ENCODE measurements around the gene RAD51B.

Gene RAD51B

DNA sequence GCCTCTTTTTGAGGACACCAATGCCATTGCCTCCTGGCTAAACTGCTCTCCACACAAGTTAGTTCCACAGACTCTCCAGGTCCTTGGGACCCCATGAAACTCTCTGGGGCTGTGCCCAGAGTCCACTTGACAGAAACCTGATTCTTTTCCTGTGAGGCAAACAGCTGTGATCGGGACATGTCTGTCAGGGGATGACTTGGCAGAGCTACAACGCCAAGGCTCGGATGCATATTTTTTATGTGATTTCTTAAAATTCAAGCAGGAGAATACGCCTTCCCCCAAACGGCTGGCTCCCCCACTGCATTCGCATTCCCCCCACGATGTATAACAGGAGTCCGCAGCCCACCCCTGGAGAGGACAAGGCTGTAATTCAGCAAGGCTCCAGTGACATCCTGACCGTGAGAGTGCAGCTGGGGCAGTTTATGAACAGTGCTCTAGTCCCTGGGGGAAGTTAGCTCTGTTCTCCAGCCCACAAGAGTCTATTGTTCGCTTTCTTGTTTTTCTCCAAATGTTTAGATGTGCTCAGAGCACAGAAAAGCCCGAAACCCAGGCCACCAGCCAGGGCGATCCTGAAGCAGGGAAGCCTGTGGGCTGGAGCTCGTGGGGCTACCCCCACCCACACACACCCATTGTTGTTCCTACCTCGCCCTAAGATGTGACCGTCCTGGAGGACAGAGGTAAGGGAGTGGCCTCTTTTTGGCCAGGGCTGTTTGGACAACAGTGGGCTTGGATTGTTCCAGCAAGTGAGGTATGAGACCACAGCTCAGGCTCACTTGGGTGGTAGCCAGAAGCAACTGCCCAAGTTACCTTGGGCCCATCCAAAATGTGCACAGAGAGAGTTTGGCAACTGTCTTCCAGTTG is 813.8 kb downstream of the RAD51B start:
- no peak for TF ChIP-seq ZNF274 (IDR thresholded peaks at IDR 0.05; ENCODE audit: low read depth, low read length)
- TF ChIP-seq SUZ12 (IDR thresholded peaks at IDR 0.05; ENCODE audit: extremely low read depth, insufficient read depth, insufficient read length): no peak
- no peak for TF ChIP-seq YY1 (IDR thresholded peaks at IDR 0.05; ENCODE audit: insufficient read depth, insufficient read length)
- H3K9ac ChIP-seq (ENCODE audit: insufficient read length, low read depth): no peak overlapping the region
- H3K4me1 ChIP-seq (ENCODE audit: insufficient read depth, insufficient read length): peaks cover 5% of the 10 kb centered on the region
- no peaks in the 10 kb centered on the region for H3K9me3 ChIP-seq (ENCODE audit: insufficient read depth, low read length)
- H3K36me3 ChIP-seq (ENCODE audit: insufficient read depth, insufficient read length, low read length): no peaks in the 10 kb centered on the region
- no peak overlapping the region for H3K4me3 ChIP-seq (ENCODE audit: insufficient read length, low read depth)
- DNase-seq (ENCODE audit: low read depth, low spot score): no peak
- H3K27me3 ChIP-seq (ENCODE audit: insufficient read depth, insufficient read length): peaks cover 5% of the 10 kb centered on the region

DNA sequence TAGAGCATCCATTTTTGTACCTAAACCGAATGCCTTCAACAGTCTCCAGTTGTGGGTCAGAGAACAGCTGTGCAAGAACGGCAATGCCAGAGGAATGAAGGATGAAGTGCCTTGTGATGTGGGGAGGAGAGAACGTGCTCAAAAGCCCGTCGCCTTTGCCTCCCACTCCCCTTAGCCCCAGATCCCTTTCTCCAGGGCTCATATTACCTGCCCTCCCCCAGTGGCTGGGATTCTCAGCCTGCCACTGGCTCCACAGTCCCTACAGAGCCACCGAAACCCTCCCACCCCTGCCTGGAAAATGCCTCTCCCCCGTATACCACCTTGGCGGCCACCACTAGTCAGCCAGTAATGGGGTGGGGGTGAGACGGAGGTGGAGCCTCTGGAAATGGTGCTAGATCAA is 814.8 kb downstream of the RAD51B start:
- no peak for DNase-seq (ENCODE audit: low read depth, low spot score)
- Histone ChIP-seq H3K9me3 (ENCODE audit: insufficient read depth, low read length) (no peaks in the 10 kb centered on the region), H3K9ac (ENCODE audit: insufficient read length, low read depth) (no peak overlapping the region), H3K4me3 (ENCODE audit: insufficient read length, low read depth) (no peak overlapping the region), H3K4me1 (ENCODE audit: insufficient read depth, insufficient read length) (peaks cover 5% of the 10 kb centered on the region), H3K27me3 (ENCODE audit: insufficient read depth, insufficient read length) (peaks cover 5% of the 10 kb centered on the region), H3K36me3 (ENCODE audit: insufficient read depth, insufficient read length, low read length) (no peaks in the 10 kb centered on the region)
- TF ChIP-seq ZNF274 (IDR thresholded peaks at IDR 0.05; ENCODE audit: low read depth, low read length) (no peak), YY1 (IDR thresholded peaks at IDR 0.05; ENCODE audit: insufficient read depth, insufficient read length) (no peak), SUZ12 (IDR thresholded peaks at IDR 0.05; ENCODE audit: extremely low read depth, insufficient read depth, insufficient read length) (no peak)

- no peak for DNase-seq (ENCODE audit: low read depth, low spot score)
- H3K4me3 ChIP-seq (ENCODE audit: insufficient read length, low read depth): no peak overlapping the region
- no peaks in the 10 kb centered on the region for H3K9me3 ChIP-seq (ENCODE audit: insufficient read depth, low read length)
- H3K27me3 ChIP-seq (ENCODE audit: insufficient read depth, insufficient read length): peaks cover 5% of the 10 kb centered on the region
- no peak overlapping the region for H3K9ac ChIP-seq (ENCODE audit: insufficient read length, low read depth)
- peaks cover 5% of the 10 kb centered on the region for H3K4me1 ChIP-seq (ENCODE audit: insufficient read depth, insufficient read length)
- TF ChIP-seq ZNF274 (IDR thresholded peaks at IDR 0.05; ENCODE audit: low read depth, low read length) (no peak), YY1 (IDR thresholded peaks at IDR 0.05; ENCODE audit: insufficient read depth, insufficient read length) (no peak), SUZ12 (IDR thresholded peaks at IDR 0.05; ENCODE audit: extremely low read depth, insufficient read depth, insufficient read length) (no peak)
- no peaks in the 10 kb centered on the region for H3K36me3 ChIP-seq (ENCODE audit: insufficient read depth, insufficient read length, low read length)
These were observed 815.5 kb downstream of the RAD51B start for GRCh38 chr14:68634874-68635595.

- no peak overlapping the region for H3K9ac ChIP-seq (ENCODE audit: insufficient read length, low read depth)
- TF ChIP-seq SUZ12 (IDR thresholded peaks at IDR 0.05; ENCODE audit: extremely low read depth, insufficient read depth, insufficient read length) (no peak), YY1 (IDR thresholded peaks at IDR 0.05; ENCODE audit: insufficient read depth, insufficient read length) (no peak)
These were observed 817.0 kb downstream of the RAD51B start for GRCh38 chr14:68636597-68636996.

DNA sequence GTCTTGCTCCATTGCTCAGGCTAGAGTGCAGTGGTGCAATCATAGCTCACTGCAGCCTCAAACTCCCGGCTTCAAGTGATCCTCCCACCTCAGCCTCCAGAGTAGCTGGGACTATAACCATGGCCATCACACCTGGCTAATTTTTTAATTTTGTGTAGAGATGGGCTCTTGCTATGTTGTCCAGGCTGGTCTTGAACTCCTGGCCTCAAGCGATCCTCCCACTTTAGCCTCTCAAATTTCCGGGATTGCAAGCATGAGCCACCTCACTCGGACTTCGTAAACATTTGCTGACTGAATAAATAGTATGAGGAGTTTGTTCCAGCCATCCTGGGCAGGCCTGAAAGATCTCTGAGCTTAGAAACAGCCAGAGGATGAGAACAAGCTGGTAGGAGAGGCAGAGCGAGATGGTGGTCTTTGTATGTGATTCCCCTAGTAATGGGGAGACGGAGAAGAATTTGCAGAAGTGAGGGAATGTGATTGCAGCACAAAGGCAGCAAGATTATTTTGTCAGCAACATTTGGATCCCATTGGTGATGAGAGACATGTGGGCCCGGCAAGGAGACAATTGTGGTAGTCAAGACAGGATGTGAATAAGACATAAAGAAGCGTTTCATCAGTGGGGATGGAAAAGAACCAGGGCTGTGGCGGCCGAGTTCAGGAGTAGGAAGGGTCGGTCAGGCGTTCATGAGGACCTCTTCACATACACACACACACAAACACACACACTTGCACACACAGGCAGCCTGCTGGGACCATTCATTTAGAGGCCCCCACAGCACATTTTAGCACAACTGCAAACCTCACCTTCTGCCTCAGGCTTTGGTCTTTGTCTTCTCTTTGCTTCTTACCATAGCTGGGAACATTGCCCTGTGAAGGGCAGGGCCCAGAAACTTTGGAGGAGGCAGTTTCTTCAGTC is 817.8 kb downstream of the RAD51B start:
- no peaks in the 10 kb centered on the region for H3K27me3 ChIP-seq (ENCODE audit: insufficient read depth, insufficient read length)
- TF ChIP-seq ZNF274 (IDR thresholded peaks at IDR 0.05; ENCODE audit: low read depth, low read length): no peak
- H3K4me3 ChIP-seq (ENCODE audit: insufficient read length, low read depth): no peak overlapping the region
- H3K36me3 ChIP-seq (ENCODE audit: insufficient read depth, insufficient read length, low read length): no peaks in the 10 kb centered on the region
- no peak overlapping the region for H3K9ac ChIP-seq (ENCODE audit: insufficient read length, low read depth)
- no peak for DNase-seq (ENCODE audit: low read depth, low spot score)
- H3K9me3 ChIP-seq (ENCODE audit: insufficient read depth, low read length): peaks cover 7% of the 10 kb centered on the region; the same call in 1 of the 2 replicates
- peaks cover 5% of the 10 kb centered on the region for H3K4me1 ChIP-seq (ENCODE audit: insufficient read depth, insufficient read length)

More at GRCh38 chr14:68636597-68636996, 817.0 kb downstream of the RAD51B start:
- no peak for DNase-seq (ENCODE audit: low read depth, low spot score)
- peaks cover 5% of the 10 kb centered on the region for H3K4me1 ChIP-seq (ENCODE audit: insufficient read depth, insufficient read length)
- no peak overlapping the region for H3K4me3 ChIP-seq (ENCODE audit: insufficient read length, low read depth)
- no peaks in the 10 kb centered on the region for H3K36me3 ChIP-seq (ENCODE audit: insufficient read depth, insufficient read length, low read length)
- peaks cover 7% of the 10 kb centered on the region; the same call in 1 of the 2 replicates for H3K9me3 ChIP-seq (ENCODE audit: insufficient read depth, low read length)
- peaks cover 4% of the 10 kb centered on the region for H3K27me3 ChIP-seq (ENCODE audit: insufficient read depth, insufficient read length)

GRCh38 chr14:68638141-68638999 is 818.8 kb downstream of the RAD51B start:
- no peak overlapping the region for H3K4me3 ChIP-seq (ENCODE audit: insufficient read length, low read depth)
- H3K9ac ChIP-seq (ENCODE audit: insufficient read length, low read depth): no peak overlapping the region
- no peak for DNase-seq (ENCODE audit: low read depth, low spot score)
- peaks cover 5% of the 10 kb centered on the region for H3K4me1 ChIP-seq (ENCODE audit: insufficient read depth, insufficient read length)
- H3K27me3 ChIP-seq (ENCODE audit: insufficient read depth, insufficient read length): no peaks in the 10 kb centered on the region
- H3K9me3 ChIP-seq (ENCODE audit: insufficient read depth, low read length): peaks cover 7% of the 10 kb centered on the region; the same call in 1 of the 2 replicates
- TF ChIP-seq YY1 (IDR thresholded peaks at IDR 0.05; ENCODE audit: insufficient read depth, insufficient read length) (no peak), SUZ12 (IDR thresholded peaks at IDR 0.05; ENCODE audit: extremely low read depth, insufficient read depth, insufficient read length) (no peak), ZNF274 (IDR thresholded peaks at IDR 0.05; ENCODE audit: low read depth, low read length) (no peak)
- no peaks in the 10 kb centered on the region for H3K36me3 ChIP-seq (ENCODE audit: insufficient read depth, insufficient read length, low read length)
